SU-DHL-6 (cell line): Measurements from ENCODE around the gene SUCO.

ENCODE experiments used
- H2AFZ ChIP-seq: fragments of 200-600 bp; sonication (generic); 2 replicates; pipeline ENCODE4 v1.6.1; 2014; ENCODE audit warnings: low read depth, mild to moderate bottlenecking, moderate library complexity, mixed read lengths, antibody characterized with exemption, low read length; ENCODE audit not compliant: severe bottlenecking
- H3F3A ChIP-seq: fragments of 200-600 bp; shearing (Covaris generic); 2 replicates; pipeline ENCODE4 v1.6.0; 2016; ENCODE audit warnings: antibody characterized with exemption, mild to moderate bottlenecking; ENCODE audit not compliant: insufficient read depth
- H3K27ac ChIP-seq: fragments of 200-600 bp; sonication (generic); 2 replicates; pipeline ENCODE4 v1.5.1; 2016; ENCODE audit warnings: low read depth, mild to moderate bottlenecking, low read length, moderate library complexity, mixed read lengths
- H3K27me3 ChIP-seq: fragments of 200-600 bp; sonication (generic), shearing (Covaris generic); 2 replicates; pipeline ENCODE4 v1.6.0; 2014; ENCODE audit warnings: mild to moderate bottlenecking, low read length
- H3K36me3 ChIP-seq: fragments of 200-600 bp; sonication (generic); 2 replicates; pipeline ENCODE4 v1.6.1; 2014; ENCODE audit warnings: mild to moderate bottlenecking, low read length, mixed read lengths
- H3K4me2 ChIP-seq: fragments of 300-600, 200-600 bp; shearing (Covaris generic), sonication (generic); 2 replicates; pipeline ENCODE4 v1.6.0; 2014; ENCODE audit warnings: low read length, low read depth, mild to moderate bottlenecking; ENCODE audit not compliant: poor library complexity, severe bottlenecking
- H3K4me3 ChIP-seq: fragments of 200-600 bp; sonication (generic); 2 replicates; pipeline ENCODE4 v1.5.1; 2014; ENCODE audit warnings: antibody characterized with exemption, low read length, mild to moderate bottlenecking, mixed read lengths; ENCODE audit not compliant: insufficient read depth, poor library complexity, severe bottlenecking
- H3K79me2 ChIP-seq: fragments of 200-600 bp; sonication (generic); 2 replicates; pipeline ENCODE4 v1.6.1; 2014; ENCODE audit warnings: mild to moderate bottlenecking, low read length, moderate library complexity; ENCODE audit not compliant: insufficient read depth
- H3K9ac ChIP-seq: fragments of 200-600 bp; sonication (generic); 2 replicates; pipeline ENCODE4 v1.7.0; 2014; ENCODE audit warnings: mild to moderate bottlenecking, low read length
- H3K9me2 ChIP-seq: fragments of 200-600 bp; sonication (generic); replicated peaks from 2 replicates; pipeline ENCODE4 v1.6.1; 2014; ENCODE audit warnings: low read length; ENCODE audit not compliant: insufficient read depth
- H3K9me3 ChIP-seq: fragments of 200-600 bp; sonication (generic); 2 replicates; pipeline ENCODE4 v1.6.1; 2014; ENCODE audit warnings: low read length, mixed read lengths; ENCODE audit not compliant: insufficient read depth
- H4K20me1 ChIP-seq: fragments of 200-600 bp; sonication (generic); 2 replicates; pipeline ENCODE4 v1.6.1; 2014; ENCODE audit warnings: low read depth, mild to moderate bottlenecking, antibody characterized with exemption, low read length, moderate library complexity, mixed read lengths
- CTCF ChIP-seq: fragments of 200-600 bp; sonication (generic); IDR thresholded peaks from one replicate; pipeline ENCODE4 v1.5.1; 2017; ENCODE audit warnings: antibody characterized with exemption, mild to moderate bottlenecking, low read length, moderate library complexity; ENCODE audit not compliant: insufficient read depth, poor library complexity, severe bottlenecking
- EZH2phosphoT487 ChIP-seq: fragments of 200-600 bp; sonication (generic), shearing (Covaris generic); conservative IDR thresholded peaks from 2 replicates; pipeline ENCODE4 v1.6.1; 2018; ENCODE audit warnings: mild to moderate bottlenecking, antibody characterized with exemption, low read length, moderate library complexity, mixed read lengths

The SUCO gene

DNA sequence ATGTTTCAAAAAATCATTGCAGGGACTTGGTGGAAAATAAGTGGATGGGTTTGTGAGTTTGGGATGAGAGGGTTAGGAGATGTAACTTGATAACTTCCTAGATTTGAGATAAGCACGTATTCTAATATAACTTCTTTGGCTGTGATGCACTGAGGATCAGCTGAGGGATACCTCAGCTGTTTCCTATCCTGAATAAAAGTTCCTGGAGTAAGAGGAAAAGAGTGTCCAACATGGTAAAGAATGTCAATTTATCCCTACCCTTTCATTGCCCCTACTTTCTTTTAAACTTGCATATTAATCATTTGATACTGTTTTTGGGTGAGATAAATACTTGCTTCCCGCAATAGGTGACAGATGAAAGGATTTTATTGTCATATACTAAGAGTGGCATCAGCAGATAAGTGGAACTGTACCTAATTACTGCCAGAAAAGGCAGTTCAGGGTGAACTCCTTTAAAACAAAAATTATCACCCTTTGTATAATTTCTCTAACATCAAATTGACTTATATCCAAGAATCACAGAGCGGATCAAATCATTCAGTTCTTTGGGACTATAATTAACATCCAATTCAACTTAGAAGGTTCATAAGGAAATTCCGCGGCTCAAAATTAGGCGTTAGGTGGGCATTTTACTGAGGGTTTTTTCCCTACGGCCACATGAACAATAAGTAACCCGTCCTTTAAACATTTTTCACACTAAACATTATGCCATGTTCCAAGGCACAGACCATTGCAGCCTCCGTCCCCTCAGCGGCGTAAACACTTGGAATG lies 1.4 kb upstream of the SUCO start:
- peak overlapping the region; percentile 74 for H3K4me2 ChIP-seq
- H3K9me3 ChIP-seq: no peaks in the 10 kb centered on the region
- TF ChIP-seq CTCF (no peak), EZH2phosphoT487 (no peak)
- H2AFZ ChIP-seq: peak overlapping the region; percentile 90
- peak overlapping the region; percentile 69 for H3K4me3 ChIP-seq
- peaks cover 8% of the 10 kb centered on the region; the same call in 1 of the 2 replicates for H3K36me3 ChIP-seq
- peak overlapping the region; percentile 67 for H3K9ac ChIP-seq
- peak overlapping the region; percentile 66; the same call in 1 of the 2 replicates for H3K27ac ChIP-seq
- peaks cover 33% of the 10 kb centered on the region for H3K79me2 ChIP-seq
- H3K27me3 ChIP-seq: no peaks in the 10 kb centered on the region
- no peaks in the 10 kb centered on the region for H3K9me2 ChIP-seq
- no peaks in the 10 kb centered on the region for H3F3A ChIP-seq
- peaks cover 22% of the 10 kb centered on the region for H4K20me1 ChIP-seq

- peak overlapping the region; percentile 67 for H3K9ac ChIP-seq
These were observed 709 bp upstream of the SUCO start for GRCh38 chr1:172532183-172532699.

GRCh38 chr1:172533513-172534151 lies 682 bp downstream of the SUCO start:
- H3K79me2 ChIP-seq: peaks cover 53% of the 10 kb centered on the region
- H4K20me1 ChIP-seq: peaks cover 35% of the 10 kb centered on the region
- H3K27me3 ChIP-seq: no peaks in the 10 kb centered on the region
- H2AFZ ChIP-seq: peak overlapping the region; percentile 59
- no peaks in the 10 kb centered on the region for H3K9me3 ChIP-seq
- H3K27ac ChIP-seq: peak overlapping the region; percentile 70
- H3K9me2 ChIP-seq: no peaks in the 10 kb centered on the region
- peak overlapping the region; percentile 77 for H3K9ac ChIP-seq
- peaks cover 8% of the 10 kb centered on the region; the same call in 1 of the 2 replicates for H3K36me3 ChIP-seq
- TF ChIP-seq CTCF: no peak
- TF ChIP-seq EZH2phosphoT487: no peak
- H3K4me2 ChIP-seq: peak overlapping the region; percentile 84
- peak overlapping the region; percentile 65 for H3K4me3 ChIP-seq
- no peaks in the 10 kb centered on the region for H3F3A ChIP-seq

More at GRCh38 chr1:172532183-172532699, 709 bp upstream of the SUCO start:
- Histone ChIP-seq H3K36me3 (peaks cover 8% of the 10 kb centered on the region; the same call in 1 of the 2 replicates), H3K9me2 (no peaks in the 10 kb centered on the region), H3K79me2 (peaks cover 40% of the 10 kb centered on the region), H3F3A (no peaks in the 10 kb centered on the region), H4K20me1 (peaks cover 26% of the 10 kb centered on the region), H3K4me2 (peak overlapping the region; percentile 74), H3K4me3 (peak overlapping the region; percentile 69), H2AFZ (peak overlapping the region; percentile 90), H3K27ac (peak overlapping the region; percentile 66), H3K27me3 (no peaks in the 10 kb centered on the region), H3K9me3 (no peaks in the 10 kb centered on the region)
- no peak for TF ChIP-seq CTCF
- TF ChIP-seq EZH2phosphoT487: no peak
